Large intestine (tissue), 3 donors: ENCODE results near the gene HES1. TPM values are rescaled to one million over a fixed set of nuclear protein-coding genes. Genes with fewer than 3 reads are reported as not detected.

Source experiments
- DNase-seq, 2 donors: peaks; one replicate each; pipeline versions ENCODE4 v3.0.0 to v3.0.0-alpha.2; 2013
- H3K27ac ChIP-seq: one replicate; pipeline ENCODE4 v1.5.1; 2013; ENCODE audit warnings: low read length
- H3K27me3 ChIP-seq: 2 replicates; pipeline ENCODE4 v1.6.1; 2013; ENCODE audit warnings: low read length; ENCODE audit not compliant: control insufficient read depth, insufficient read depth
- H3K36me3 ChIP-seq: 2 replicates; pipeline ENCODE4 v1.6.1; 2013; ENCODE audit warnings: low read length; ENCODE audit not compliant: control insufficient read depth, insufficient read depth
- H3K4me1 ChIP-seq: one replicate; pipeline ENCODE4 v1.6.1; 2013; ENCODE audit warnings: low read length; ENCODE audit not compliant: control insufficient read depth, insufficient read depth
- H3K4me3 ChIP-seq: one replicate; pipeline ENCODE4 v1.5.1; 2013; ENCODE audit warnings: low read length
- H3K9me3 ChIP-seq: one replicate; pipeline ENCODE4 v1.6.1; 2013; ENCODE audit warnings: mild to moderate bottlenecking, low read depth, low read length, moderate library complexity; ENCODE audit not compliant: control insufficient read depth
- WGBS: methylation state at CpG from one replicate; pipeline ENCODE4 v1.1.5; 2013; ENCODE audit warnings: low lambda C conversion rate; ENCODE audit not compliant: insufficient coverage; 5-methylcytosine and 5-hydroxymethylcytosine counted together
- polyA plus RNA-seq: library from polyadenylated mRNA; unstranded; fragments of 120-200 nt; gene quantifications from one replicate; pipeline ENCODE4 v1.2.1, GENCODE V29; 2013

The HES1 gene
- polyA plus RNA-seq, 1 donor, result 53.9 TPM

DNA sequence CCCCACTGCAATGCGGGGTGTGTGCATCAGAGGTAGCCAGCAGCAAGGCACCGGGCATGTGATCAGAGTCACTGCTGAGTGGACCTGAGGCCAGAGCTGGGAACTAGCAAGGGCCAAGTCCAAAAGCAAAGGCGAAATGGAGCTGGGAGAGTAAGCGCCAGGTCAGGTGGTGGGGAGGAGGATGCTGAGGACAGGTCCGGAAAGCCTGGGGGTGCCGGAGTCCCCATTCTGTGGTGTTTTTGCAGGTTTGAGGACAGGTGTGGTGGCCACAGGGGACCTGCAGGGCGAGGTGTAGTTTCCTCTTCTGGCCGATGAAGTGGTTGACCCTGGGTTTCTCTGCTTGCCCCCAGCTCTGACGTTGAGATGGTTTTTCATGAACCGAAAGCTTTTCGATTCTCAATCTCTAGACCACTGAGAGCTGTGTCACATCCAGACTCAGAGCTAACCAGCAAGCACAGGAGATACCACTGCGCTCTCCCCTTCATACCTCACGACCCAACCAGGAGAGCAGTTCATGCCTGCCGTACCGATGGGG lies 35.0 kb upstream of the HES1 start:
- WGBS, result 60% methylated on average over 1 of the region's 15 CpGs
- Histone ChIP-seq H3K27ac (no peak overlapping the region), H3K27me3 (no peaks in the 10 kb centered on the region), H3K4me3 (no peak overlapping the region), H3K9me3 (no peaks in the 10 kb centered on the region), H3K36me3 (no peaks in the 10 kb centered on the region), H3K4me1 (peaks cover 29% of the 10 kb centered on the region)
- DNase-seq, result peak; percentile 63 to 82

DNA sequence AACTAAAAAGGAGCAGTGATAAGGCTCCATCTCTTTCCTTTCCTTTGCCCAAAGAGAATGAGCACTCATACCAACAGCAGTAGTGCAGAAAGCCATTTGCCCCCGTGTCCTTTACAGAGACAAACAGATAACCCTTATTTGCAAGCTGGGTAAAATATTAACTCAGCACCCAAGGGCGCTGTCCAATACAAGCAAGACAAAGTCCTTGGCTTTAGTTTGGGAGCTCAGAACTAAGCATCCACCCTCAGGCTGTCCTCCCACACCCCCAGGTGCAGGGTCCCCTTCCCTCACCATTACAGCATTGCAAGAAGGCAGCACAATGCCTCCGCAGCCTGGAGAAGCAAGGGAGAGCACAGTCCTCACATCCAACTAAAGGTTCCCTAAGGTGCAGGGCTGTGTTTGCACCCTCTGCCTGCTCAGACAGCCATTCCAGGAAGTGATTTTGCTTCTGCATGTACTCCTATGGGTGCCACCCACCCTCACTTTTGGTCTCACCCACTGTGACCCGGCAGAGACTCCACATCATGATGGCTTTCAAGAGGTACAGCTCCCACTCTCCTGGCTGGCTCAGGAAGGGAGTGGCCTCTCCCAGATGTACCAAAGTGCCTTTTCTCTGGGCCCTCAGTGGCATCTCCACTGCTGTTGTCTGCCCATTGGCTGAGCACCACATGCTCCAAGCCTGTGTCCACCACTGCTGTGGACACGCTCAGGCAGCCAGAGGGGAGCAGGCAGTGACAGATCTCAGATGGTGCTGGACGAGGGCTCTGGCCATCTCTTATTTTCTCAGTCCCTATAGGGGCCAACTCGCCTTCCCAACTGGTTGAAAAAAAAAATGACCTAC lies 34.1 kb upstream of the HES1 start:
- H3K36me3 ChIP-seq, result no peaks in the 10 kb centered on the region
- H3K27me3 ChIP-seq, result no peaks in the 10 kb centered on the region
- peaks cover 29% of the 10 kb centered on the region for H3K4me1 ChIP-seq
- DNase-seq, result peak in 1 of 2 donors; percentile 73
- H3K9me3 ChIP-seq, result no peaks in the 10 kb centered on the region
- no peak overlapping the region for H3K4me3 ChIP-seq
- H3K27ac ChIP-seq, result peak overlapping the region; percentile 8
- no CpG with 5 or more reads among the region's 7 CpGs for WGBS

DNA sequence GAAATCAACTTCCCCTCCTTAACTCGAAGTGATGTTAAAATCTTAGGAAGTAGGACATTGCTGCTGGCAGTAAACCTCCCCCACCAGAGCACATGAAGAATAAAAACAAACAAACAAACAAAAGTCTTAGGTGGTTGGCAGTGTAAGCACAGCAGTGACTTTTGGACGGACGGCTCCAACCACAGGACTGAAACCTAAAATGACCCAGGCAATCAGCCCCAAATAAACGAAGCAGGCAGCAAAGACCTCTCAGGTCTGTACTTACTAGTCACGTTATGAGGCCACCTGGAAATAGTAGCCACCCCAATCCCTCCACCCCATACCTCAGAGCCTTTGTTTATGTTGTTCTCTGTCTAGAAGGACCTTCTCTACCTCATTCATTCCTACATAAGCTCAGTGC lies 33.5 kb upstream of the HES1 start:
- H3K27me3 ChIP-seq, result no peaks in the 10 kb centered on the region
- WGBS, result no CpG with 5 or more reads among the region's 5 CpGs
- DNase-seq, result no peak
- no peak overlapping the region for H3K27ac ChIP-seq
- H3K4me3 ChIP-seq, result no peak overlapping the region
- H3K4me1 ChIP-seq, result peaks cover 29% of the 10 kb centered on the region
- H3K36me3 ChIP-seq, result no peaks in the 10 kb centered on the region
- H3K9me3 ChIP-seq, result no peaks in the 10 kb centered on the region

DNA sequence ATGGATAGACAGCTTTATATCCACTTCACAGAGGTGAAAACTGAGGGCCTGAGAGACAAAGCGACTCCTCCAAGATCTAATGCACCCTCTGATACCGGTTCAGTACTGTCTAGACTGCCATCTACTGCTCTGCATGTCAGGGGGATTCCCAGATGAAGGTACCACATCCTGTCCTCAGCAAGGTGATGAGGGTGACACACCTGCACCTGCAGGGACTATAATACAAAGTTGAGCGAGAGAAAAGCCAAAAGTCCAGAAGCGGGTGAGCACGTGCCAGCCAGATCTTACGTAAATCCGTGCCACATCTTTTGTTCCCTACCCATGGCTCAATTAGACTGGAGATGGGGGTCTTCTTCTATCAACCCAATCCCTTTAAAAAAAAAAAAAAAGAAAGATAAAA lies 32.4 kb upstream of the HES1 start:
- no peak for DNase-seq
- Histone ChIP-seq H3K27me3 (no peaks in the 10 kb centered on the region), H3K4me1 (peaks cover 24% of the 10 kb centered on the region), H3K4me3 (no peak overlapping the region), H3K27ac (no peak overlapping the region), H3K9me3 (no peaks in the 10 kb centered on the region), H3K36me3 (no peaks in the 10 kb centered on the region)
- no CpG with 5 or more reads among the region's 7 CpGs for WGBS

DNA sequence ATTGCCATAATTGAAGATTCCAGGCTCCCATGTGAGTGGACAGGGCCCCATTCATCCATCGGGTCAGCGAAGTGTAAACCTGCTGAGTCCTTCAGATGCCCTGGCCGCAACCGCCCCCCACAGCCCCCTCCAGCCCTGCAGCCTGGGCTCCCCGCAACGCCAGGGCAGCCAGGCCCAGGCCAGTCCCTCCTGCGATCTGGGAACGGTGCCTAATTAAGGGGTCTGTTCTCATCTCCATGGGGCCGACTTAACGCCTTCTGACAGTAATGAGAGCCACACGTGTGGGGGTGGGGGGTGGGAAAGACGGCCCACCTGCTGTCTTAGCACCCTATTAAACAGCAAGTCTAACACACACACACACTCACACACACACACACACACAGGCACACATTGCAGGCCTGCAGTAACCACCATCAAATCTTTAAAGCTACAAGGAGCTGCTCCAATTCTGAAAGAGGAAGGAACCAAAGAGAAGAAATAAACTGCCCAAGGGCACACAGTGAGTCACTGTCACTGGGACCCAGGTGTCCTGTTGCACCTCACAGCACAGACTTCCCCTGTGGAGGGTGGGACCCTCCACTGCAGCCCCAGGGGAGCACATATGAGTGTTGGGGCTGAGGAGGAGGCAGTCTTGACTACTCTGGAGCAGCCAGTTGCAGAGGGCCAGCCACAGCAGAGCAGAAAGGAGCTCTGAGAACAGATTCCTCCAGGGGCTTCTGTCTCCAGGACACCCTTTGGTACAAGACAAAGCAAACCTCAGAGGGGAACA lies 31.8 kb upstream of the HES1 start:
- H3K4me1 ChIP-seq, result peaks cover 24% of the 10 kb centered on the region
- H3K4me3 ChIP-seq, result no peak overlapping the region
- no peaks in the 10 kb centered on the region for H3K36me3 ChIP-seq
- no peaks in the 10 kb centered on the region for H3K9me3 ChIP-seq
- H3K27ac ChIP-seq, result no peak overlapping the region
- no CpG with 5 or more reads among the region's 12 CpGs for WGBS
- H3K27me3 ChIP-seq, result no peaks in the 10 kb centered on the region
- DNase-seq, result no peak

DNA sequence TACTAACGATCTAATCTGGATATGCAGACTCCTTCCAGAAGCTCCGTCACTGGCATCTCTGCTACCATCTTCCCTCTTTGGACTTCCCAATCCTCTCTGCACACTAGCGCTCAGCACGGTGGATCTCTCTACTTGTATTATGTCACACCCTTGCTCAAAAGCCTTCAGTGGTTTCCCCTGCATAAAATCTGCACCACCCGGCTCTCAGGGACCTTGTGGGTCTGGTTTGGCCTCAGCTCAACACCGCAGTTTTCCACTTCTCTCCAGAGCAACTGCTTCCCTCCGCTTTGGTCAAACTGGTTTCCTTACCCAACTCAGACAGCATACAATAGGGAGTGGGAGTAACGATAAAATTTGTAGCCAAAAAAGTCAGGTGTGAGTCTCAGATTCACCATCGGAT lies 30.7 kb upstream of the HES1 start:
- no peaks in the 10 kb centered on the region for H3K27me3 ChIP-seq
- H3K36me3 ChIP-seq, result no peaks in the 10 kb centered on the region
- DNase-seq, result no peak
- peaks cover 20% of the 10 kb centered on the region for H3K4me1 ChIP-seq
- no peak overlapping the region for H3K4me3 ChIP-seq
- no CpG with 5 or more reads among the region's 9 CpGs for WGBS
- H3K27ac ChIP-seq, result no peak overlapping the region
- no peaks in the 10 kb centered on the region for H3K9me3 ChIP-seq

DNA sequence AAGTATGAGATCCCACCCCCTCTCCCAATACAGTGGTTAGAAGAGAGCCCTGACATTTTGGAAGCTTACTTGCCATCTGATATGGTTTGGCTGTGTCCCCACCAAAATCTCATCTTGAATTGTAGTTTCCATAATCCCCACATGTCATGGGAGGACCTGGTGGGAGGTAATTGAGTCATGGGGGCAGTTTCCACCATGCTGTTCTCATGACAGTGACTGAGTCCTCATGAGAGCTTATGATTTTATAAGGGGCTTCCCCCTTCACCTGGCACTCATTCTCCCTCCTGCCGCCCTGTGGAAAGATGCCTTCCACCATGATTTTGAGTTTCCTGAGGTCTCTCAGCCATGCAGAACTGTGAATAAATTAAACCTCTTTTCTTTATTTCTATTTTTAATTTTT lies 28.8 kb upstream of the HES1 start:
- H3K27ac ChIP-seq, result no peak overlapping the region
- no peaks in the 10 kb centered on the region for H3K27me3 ChIP-seq
- no peaks in the 10 kb centered on the region for H3K36me3 ChIP-seq
- no peaks in the 10 kb centered on the region for H3K9me3 ChIP-seq
- DNase-seq, result no peak
- peaks cover 5% of the 10 kb centered on the region for H3K4me1 ChIP-seq
- H3K4me3 ChIP-seq, result no peak overlapping the region
- WGBS, result no CpG with 5 or more reads among the region's 1 CpG

DNA sequence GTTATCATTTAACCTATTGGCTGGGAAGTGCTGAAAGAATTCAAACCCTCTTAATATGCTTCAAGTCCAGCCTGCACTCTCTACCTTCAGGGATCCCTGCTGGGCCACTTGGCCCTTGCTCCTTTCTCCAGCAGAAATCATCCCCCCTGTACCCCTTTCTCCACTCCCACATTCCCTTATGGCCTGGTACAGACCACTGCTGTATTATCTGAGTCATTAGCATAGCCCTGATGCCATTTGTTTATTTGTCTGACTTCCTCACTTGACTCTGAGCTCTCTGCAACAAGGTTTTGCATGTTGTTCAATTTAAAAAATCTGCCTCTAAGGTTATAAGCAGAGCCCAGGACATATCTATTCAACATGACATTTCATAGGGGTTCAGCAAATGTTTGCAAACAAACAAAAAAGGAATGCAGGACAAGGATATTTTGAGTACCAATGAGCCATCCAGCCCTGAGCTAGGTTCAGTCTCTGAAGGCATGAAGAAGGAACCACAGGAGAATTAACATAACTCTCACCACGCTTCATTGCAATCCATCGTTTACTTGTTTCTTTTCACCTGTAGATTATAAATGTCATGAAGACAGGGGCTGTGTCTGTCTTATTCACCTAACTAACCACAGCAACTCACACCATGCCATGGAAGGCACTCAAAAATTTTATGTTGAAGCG lies 26.6 kb upstream of the HES1 start:
- H3K36me3 ChIP-seq, result no peaks in the 10 kb centered on the region
- H3K4me3 ChIP-seq, result no peak overlapping the region
- no peaks in the 10 kb centered on the region for H3K27me3 ChIP-seq
- H3K27ac ChIP-seq, result no peak overlapping the region
- H3K4me1 ChIP-seq, result peaks cover 15% of the 10 kb centered on the region
- no peak for DNase-seq
- WGBS, result 100% methylated on average over 1 of the region's 3 CpGs
- no peaks in the 10 kb centered on the region for H3K9me3 ChIP-seq

DNA sequence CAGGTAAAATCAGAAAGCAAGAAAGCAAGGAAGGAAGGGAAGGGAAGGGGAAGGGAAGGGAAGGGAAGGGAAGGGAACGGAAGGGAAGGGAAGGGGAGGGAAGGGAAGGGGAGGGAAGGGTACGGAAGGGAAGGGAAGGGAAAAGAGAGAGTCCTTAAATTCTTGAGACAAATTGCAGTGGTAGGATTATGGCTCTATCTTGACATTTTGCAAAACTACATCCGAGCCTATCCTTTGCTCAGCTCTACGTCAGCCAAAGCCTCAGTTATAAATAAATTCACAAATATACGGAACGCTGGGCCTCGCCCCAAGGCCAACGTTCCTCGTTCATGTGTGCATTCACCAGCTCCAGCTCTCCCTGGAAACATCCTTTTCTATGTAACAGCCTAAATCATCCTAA lies 25.5 kb upstream of the HES1 start:
- peaks cover 15% of the 10 kb centered on the region for H3K4me1 ChIP-seq
- H3K4me3 ChIP-seq, result no peak overlapping the region
- no CpG with 5 or more reads among the region's 9 CpGs for WGBS
- no peak overlapping the region for H3K27ac ChIP-seq
- DNase-seq, result no peak
- no peaks in the 10 kb centered on the region for H3K36me3 ChIP-seq
- H3K9me3 ChIP-seq, result no peaks in the 10 kb centered on the region
- H3K27me3 ChIP-seq, result no peaks in the 10 kb centered on the region

DNA sequence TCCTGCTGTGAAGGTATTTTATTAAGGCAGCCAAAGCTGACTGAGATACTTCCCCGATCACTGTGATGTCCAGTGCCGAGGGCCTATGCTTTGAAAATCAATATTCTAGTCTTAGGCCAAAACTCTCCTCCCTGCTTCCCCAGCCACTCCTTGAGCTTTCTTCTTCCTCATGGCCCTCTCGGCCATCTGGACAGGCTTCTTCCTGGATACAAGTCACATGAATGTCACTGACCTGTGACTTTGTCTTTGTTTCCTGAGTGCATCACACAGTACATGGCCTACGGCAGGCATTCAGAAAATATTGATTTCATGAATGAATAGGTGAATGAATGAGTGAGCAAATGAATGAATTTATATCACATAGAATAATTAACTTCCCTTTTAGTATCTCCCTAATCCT lies 24.6 kb upstream of the HES1 start:
- no peak for DNase-seq
- H3K27ac ChIP-seq, result no peak overlapping the region
- 100% methylated on average over 1 of the region's 4 CpGs for WGBS
- peaks cover 15% of the 10 kb centered on the region for H3K4me1 ChIP-seq
- H3K4me3 ChIP-seq, result no peak overlapping the region
- no peaks in the 10 kb centered on the region for H3K36me3 ChIP-seq
- H3K27me3 ChIP-seq, result no peaks in the 10 kb centered on the region
- no peaks in the 10 kb centered on the region for H3K9me3 ChIP-seq
